Measurements from ENCODE around the gene OXT. TPM values are rescaled to one million over a fixed set of nuclear protein-coding genes. Genes with fewer than 3 reads are reported as not detected.
"Not testable (repeated sequence)": the region's sequence is repeated elsewhere in the genome, so short reads cannot be mapped to it uniquely, and the experiment has no call there.

The OXT gene
- total and polyA plus RNA-seq, 7 experiments from 2014 or later = 1.2 to 2.3 (median 1.6) TPM; not detected in 3

DNA sequence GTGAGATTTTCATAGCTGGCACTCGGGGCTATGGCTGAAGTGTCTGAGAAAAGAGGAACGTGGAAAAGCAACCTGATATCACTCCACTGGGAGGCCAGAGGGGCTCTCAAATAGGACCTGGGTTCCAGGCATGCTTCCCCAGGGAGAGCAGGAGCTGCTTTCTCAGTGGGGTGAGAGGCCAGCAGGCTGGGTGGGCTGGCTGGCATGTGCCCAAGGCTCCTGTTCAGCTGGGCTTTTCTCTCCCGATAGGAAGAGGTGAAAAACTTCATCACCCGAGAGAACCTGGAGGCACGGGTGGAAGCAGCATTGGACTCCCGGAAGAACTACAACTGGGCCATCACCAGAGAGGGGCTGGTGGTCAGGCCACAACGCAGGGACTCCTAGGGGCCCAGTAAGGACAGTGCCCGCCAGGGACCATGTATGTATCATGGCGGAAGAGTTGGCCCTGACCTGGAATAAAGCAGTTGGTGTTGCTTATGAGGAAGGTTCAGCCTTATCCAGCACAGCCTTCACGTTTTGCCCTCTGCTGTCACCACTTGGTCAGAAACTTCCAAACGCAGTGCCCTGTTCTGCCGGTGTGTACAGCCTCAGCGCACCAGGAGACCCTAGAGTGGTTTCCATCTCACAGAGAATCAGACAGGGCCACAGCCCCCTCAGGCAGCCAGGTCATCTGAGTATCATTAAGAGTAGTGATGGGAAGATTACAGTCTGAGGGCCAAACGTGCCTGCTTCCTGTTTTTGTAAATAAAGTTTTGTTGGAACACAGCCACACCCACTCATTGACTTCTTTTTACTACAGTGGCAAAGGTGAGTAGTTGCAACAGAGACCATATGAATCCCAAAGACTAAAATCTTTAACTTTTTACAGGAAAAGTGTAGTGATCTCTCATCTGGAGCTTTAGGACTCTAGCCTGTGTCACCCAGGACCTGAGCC, 23.7 kb upstream of the OXT start:
- H3K4me3 ChIP-seq (ENCODE audit: low read length) = no peak overlapping the region
- Mint-ChIP-seq H3K9me3 (no peaks in the 10 kb centered on the region), H3K4me3 (peak overlapping the region; percentile 39 to 94 (median 87)), H3K4me1 (peaks cover 11 to 23% (median 18%) of the 10 kb centered on the region in 7 donors), H3K36me3 (peaks cover 0 to 14% (median 3%) of the 10 kb centered on the region in 5 donors), H3K27me3 (no peaks in the 10 kb centered on the region), H3K27ac (peak overlapping the region in 4 of 9 donors; percentile 25 to 52 (median 33))
- peaks cover 0 to 30% (median 5%) of the 10 kb centered on the region in 3 experiments for H3K36me3 ChIP-seq (ENCODE audit: control insufficient read depth in 2 of 3, insufficient read depth in 3 of 3, low read length in 3 of 3)
- ATAC-seq (no peak), DNase-seq (no peak)
- H3K27ac ChIP-seq (ENCODE audit: low read depth, low read length) = no peak overlapping the region
- H3K4me1 ChIP-seq (ENCODE audit: control insufficient read depth in 2 of 2, insufficient read depth in 2 of 2, low read length in 2 of 2) = peaks cover 4 to 11% of the 10 kb centered on the region in 2 donors
- POLR2A ChIA-PET = interaction anchor here (0.6 to 1.9 kb wide), 3 partner anchors 22 to 44 kb away, joined by 3 to 4 read pairs (median 4); no protein-coding TSS in a partner anchor
- intact Hi-C loops (cut with micrococcal nuclease) = loop anchor here (5.0 kb wide), 4 partner anchors 110 to 395 kb away; partner anchors contain the start of genes EBF4 (in 1 of the 2), FASTKD5 (in 1 of the 2), ITPA (in 1 of the 2) and NOP56 (in 1 of the 2)
- no peaks in the 10 kb centered on the region for H3K27me3 ChIP-seq (ENCODE audit: control insufficient read depth in 2 of 2, insufficient read depth in 2 of 2, low read length in 2 of 2)
- CTCF ChIA-PET = no interaction called here
- H3K9me3 ChIP-seq (ENCODE audit: control insufficient read depth in 2 of 3, low read length in 3 of 3) = no peaks in the 10 kb centered on the region

DNA sequence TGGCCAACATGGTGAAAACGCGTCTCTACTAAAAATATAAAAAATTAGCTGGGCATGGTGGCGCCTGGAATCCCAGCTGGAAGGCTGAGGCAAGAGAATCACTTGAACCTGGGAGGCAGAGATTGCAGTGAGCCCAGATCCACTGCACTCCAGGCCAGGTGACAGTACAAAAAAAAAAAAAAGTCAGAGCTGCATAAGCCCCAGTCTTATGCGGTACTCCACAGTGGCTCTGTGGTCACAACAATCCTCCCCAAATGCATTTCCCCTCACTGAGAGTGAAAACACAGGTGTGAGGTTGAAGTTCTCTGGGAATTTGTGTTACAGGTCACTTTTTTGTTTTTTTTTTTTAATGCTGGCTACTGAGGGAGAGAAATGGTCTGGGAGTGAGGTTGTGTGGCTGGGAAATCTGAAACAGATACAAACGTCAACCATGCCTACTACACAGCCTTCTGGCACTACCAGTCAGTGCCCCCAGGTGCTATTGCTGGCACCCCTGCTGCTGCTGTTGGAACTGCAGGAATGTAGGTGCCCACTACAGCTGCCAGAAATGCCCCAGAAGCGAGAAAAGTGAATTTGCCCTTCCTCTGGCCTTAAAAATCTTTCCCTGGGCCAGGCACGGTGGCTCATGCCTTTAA, 19.9 kb upstream of the OXT start:
- Histone ChIP-seq H3K9me3 (ENCODE audit: control insufficient read depth in 2 of 3, low read length in 3 of 3) (no peaks in the 10 kb centered on the region), H3K27ac (ENCODE audit: low read depth, low read length) (no peak overlapping the region), H3K4me3 (ENCODE audit: low read length) (no peak overlapping the region), H3K4me1 (ENCODE audit: control insufficient read depth in 2 of 2, insufficient read depth in 2 of 2, low read length in 2 of 2) (peaks cover 0 to 5% of the 10 kb centered on the region in 2 donors), H3K36me3 (ENCODE audit: control insufficient read depth in 2 of 3, insufficient read depth in 3 of 3, low read length in 3 of 3) (peaks cover 0 to 30% (median 5%) of the 10 kb centered on the region in 3 experiments), H3K27me3 (ENCODE audit: control insufficient read depth in 2 of 2, insufficient read depth in 2 of 2, low read length in 2 of 2) (no peaks in the 10 kb centered on the region)
- ATAC-seq (peak; percentile 33), DNase-seq (no peak)
- ChIA-PET CTCF (interaction anchor here (1.0 to 3.6 kb wide), 4 partner anchors 16 to 264 kb away, joined by 4 to 27 read pairs (median 10); no protein-coding TSS in a partner anchor), POLR2A (interaction anchor here (0.7 to 1.0 kb wide), 2 partner anchors 70 to 142 kb away, joined by 3 read pairs; no protein-coding TSS in a partner anchor)
- H3K9me3 Mint-ChIP-seq = no peaks in the 10 kb centered on the region
- H3K36me3 Mint-ChIP-seq = peaks cover 0 to 16% (median 3%) of the 10 kb centered on the region in 5 donors
- H3K27ac Mint-ChIP-seq = peak overlapping the region in 2 of 9 donors; percentile 22 to 32
- peaks cover 6 to 16% (median 14%) of the 10 kb centered on the region in 7 donors for H3K4me1 Mint-ChIP-seq
- no peak overlapping the region for H3K4me3 Mint-ChIP-seq
- intact Hi-C loops (cut with micrococcal nuclease) = loop anchor here in 1 of 2 donors (5.0 kb wide), 1 partner anchor 166 kb away; no protein-coding TSS in a partner anchor
- H3K27me3 Mint-ChIP-seq = no peaks in the 10 kb centered on the region

DNA sequence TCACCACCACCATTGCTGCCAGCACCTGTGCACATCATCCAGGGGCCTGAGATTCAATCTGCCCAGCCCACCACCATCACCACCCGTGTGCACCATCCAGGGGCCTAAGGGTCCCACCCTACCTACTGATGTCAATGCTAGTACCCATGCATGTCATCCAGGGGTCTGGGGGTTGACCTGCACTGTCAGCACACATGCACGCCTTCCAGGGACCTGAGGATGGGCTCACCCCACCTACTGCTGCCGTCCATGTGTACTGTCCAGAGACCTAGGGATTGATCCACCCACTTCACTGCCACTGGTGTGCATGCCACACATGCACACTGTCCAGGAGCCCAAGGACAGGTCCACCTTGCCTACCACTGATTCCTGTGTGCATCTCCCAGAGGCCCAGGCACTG, 11.9 kb upstream of the OXT start:
- H3K9me3 ChIP-seq (ENCODE audit: control insufficient read depth in 2 of 3, low read length in 3 of 3) = no peaks in the 10 kb centered on the region
- Mint-ChIP-seq H3K27ac (no peak overlapping the region), H3K9me3 (no peaks in the 10 kb centered on the region), H3K27me3 (no peaks in the 10 kb centered on the region), H3K4me3 (no peak overlapping the region), H3K4me1 (peaks cover 0 to 21% (median 16%) of the 10 kb centered on the region in 7 donors), H3K36me3 (peaks cover 0 to 8% (median 0%) of the 10 kb centered on the region in 5 donors)
- DNase-seq (no peak), ATAC-seq (no peak)
- H3K27me3 ChIP-seq (ENCODE audit: control insufficient read depth in 2 of 2, insufficient read depth in 2 of 2, low read length in 2 of 2) = no peaks in the 10 kb centered on the region
- ChIA-PET CTCF (no interaction called here), POLR2A (interaction anchor here (0.6 kb wide), 1 partner anchor 45 kb away, joined by 3 read pairs; no protein-coding TSS in a partner anchor)
- H3K36me3 ChIP-seq (ENCODE audit: control insufficient read depth in 2 of 3, insufficient read depth in 3 of 3, low read length in 3 of 3) = peaks cover 0 to 4% (median 0%) of the 10 kb centered on the region in 3 experiments
- no peaks in the 10 kb centered on the region for H3K4me1 ChIP-seq (ENCODE audit: control insufficient read depth in 2 of 2, insufficient read depth in 2 of 2, low read length in 2 of 2)
- intact Hi-C loops (cut with micrococcal nuclease) = no loop called here
- no peak overlapping the region for H3K4me3 ChIP-seq (ENCODE audit: low read length)
- H3K27ac ChIP-seq (ENCODE audit: low read depth, low read length) = no peak overlapping the region

DNA sequence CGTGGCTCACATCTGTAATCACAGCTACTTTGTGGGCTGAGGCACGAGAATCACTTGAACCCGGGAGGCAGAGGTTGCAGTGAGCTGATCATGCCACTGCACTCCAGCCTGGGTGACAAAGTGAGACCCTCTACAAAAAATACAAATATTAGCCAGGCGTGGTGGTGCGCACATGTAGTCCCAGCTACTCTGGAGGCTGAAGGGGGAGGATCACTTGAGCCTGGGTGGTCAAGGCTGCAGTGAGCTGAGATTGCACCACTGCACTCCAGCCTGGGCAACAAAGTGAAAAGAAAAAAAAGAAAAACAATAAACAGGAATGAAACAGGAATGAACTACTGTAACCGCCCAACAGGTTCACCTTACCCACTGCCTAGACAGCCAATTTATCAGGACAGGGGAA, 7.3 kb upstream of the OXT start:
- Mint-ChIP-seq H3K27ac (peak overlapping the region in 4 of 9 donors; percentile 19 to 77 (median 36)), H3K36me3 (peaks cover 0 to 14% (median 1%) of the 10 kb centered on the region in 5 donors), H3K4me1 (peaks cover 0 to 36% (median 23%) of the 10 kb centered on the region in 7 donors)
- H3K27ac ChIP-seq (ENCODE audit: low read depth, low read length); H3K4me3 Mint-ChIP-seq; H3K9me3 Mint-ChIP-seq; DNase-seq; intact Hi-C loops (cut with micrococcal nuclease); H3K27me3 Mint-ChIP-seq; H3K4me1 ChIP-seq (ENCODE audit: control insufficient read depth in 2 of 2, insufficient read depth in 2 of 2, low read length in 2 of 2); H3K9me3 ChIP-seq (ENCODE audit: control insufficient read depth in 2 of 3, low read length in 3 of 3); H3K27me3 ChIP-seq (ENCODE audit: control insufficient read depth in 2 of 2, insufficient read depth in 2 of 2, low read length in 2 of 2); H3K4me3 ChIP-seq (ENCODE audit: low read length); ATAC-seq: not testable (repeated sequence)
- H3K36me3 ChIP-seq (ENCODE audit: control insufficient read depth in 2 of 3, insufficient read depth in 3 of 3, low read length in 3 of 3) = peaks cover 0 to 10% (median 4%) of the 10 kb centered on the region in 3 experiments
- ChIA-PET CTCF (interaction anchor here (0.6 to 1.6 kb wide), 2 partner anchors 10 to 155 kb away, joined by 3 to 4 read pairs; no protein-coding TSS in a partner anchor), POLR2A (interaction anchor here (1.2 kb wide), 1 partner anchor 14 kb away, joined by 3 read pairs; no protein-coding TSS in a partner anchor)

DNA sequence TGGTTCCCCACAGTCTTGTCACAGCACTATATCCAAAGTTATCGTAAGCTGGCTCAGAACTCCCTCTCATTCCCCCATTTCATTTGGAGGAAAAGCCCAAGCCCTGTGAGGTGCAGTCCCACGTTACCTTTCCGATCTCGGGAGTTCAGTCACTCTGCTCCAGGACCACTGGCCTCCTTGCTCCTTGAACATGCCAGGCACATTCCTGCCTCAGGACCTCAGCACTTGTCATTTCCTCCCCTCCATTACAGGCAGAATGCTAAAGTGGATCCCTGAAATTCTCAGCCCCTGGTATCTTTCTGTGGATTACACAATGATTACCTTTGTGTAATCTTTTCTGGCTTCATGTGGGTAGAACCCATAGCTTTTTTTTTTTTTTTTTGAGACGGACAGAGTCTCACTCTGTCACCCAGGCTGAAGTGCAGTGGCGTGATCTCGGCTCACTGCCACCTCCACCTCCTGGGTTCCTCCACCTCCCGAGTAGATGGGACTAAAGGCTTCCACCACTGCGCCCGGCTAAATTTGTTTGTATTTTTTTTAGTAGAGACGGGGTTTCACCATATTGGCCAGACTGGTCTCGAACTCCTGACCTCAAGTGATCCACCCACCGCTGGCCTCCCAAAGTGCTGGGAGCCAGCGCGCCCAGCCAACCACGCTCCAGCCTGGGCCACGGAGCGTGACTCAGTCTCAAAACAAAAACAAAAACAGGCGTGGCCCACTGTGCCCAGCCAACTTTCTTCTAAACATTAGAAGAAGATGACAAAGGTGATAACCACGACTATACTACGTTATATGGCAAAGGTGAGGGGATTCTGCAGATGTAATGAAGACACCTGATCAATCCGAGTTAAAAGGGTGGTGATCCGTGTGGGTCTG, 4.0 kb upstream of the OXT start:
- Mint-ChIP-seq H3K27me3 (no peaks in the 10 kb centered on the region), H3K36me3 (peaks cover 0 to 6% (median 4%) of the 10 kb centered on the region in 5 donors), H3K27ac (peak overlapping the region in 4 of 9 donors; percentile 17 to 72 (median 44)), H3K4me1 (peaks cover 8 to 32% (median 24%) of the 10 kb centered on the region in 7 donors), H3K9me3 (peaks cover 0 to 2% (median 0%) of the 10 kb centered on the region in 11 donors), H3K4me3 (peak overlapping the region in 1 of 10 donors; percentile 25)
- no peak for DNase-seq
- POLR2A ChIA-PET = no interaction called here
- Histone ChIP-seq H3K4me3 (ENCODE audit: low read length) (no peak overlapping the region), H3K4me1 (ENCODE audit: control insufficient read depth in 2 of 2, insufficient read depth in 2 of 2, low read length in 2 of 2) (peaks cover 0 to 13% of the 10 kb centered on the region in 2 donors), H3K27me3 (ENCODE audit: control insufficient read depth in 2 of 2, insufficient read depth in 2 of 2, low read length in 2 of 2) (no peaks in the 10 kb centered on the region), H3K36me3 (ENCODE audit: control insufficient read depth in 2 of 3, insufficient read depth in 3 of 3, low read length in 3 of 3) (peaks cover 0 to 12% (median 0%) of the 10 kb centered on the region in 3 experiments), H3K9me3 (ENCODE audit: control insufficient read depth in 2 of 3, low read length in 3 of 3) (no peaks in the 10 kb centered on the region), H3K27ac (ENCODE audit: low read depth, low read length) (no peak overlapping the region)
- ATAC-seq = no peak
- intact Hi-C loops (cut with micrococcal nuclease) = loop anchor here in 1 of 2 donors (5.0 kb wide), 1 partner anchor 105 kb away; the partner anchor contains the start of gene LZTS3
- CTCF ChIA-PET = interaction anchor here (1.1 to 2.8 kb wide), 4 partner anchors 15 to 263 kb away, joined by 3 to 28 read pairs (median 4); no protein-coding TSS in a partner anchor

Measured in naive thymus-derived CD4-positive, alpha-beta T cell (primary cell).